GM21737 (cell line): ENCODE data around the gene TMC2.
A peak's percentile ranks its signal among the peaks of the same experiment; 100 is the strongest.
"Not testable (repeated sequence)": the region's sequence is repeated elsewhere in the genome, so short reads cannot be mapped to it uniquely, and the experiment has no call there.

Source experiments
- ATAC-seq: cut with Tn5 transposase; IDR thresholded peaks from one replicate; pipeline ENCODE4 v1.9.1; 2021; ENCODE audit warnings: mild to moderate bottlenecking, moderate library complexity; ENCODE audit not compliant: unreplicated experiment

Gene TMC2

DNA sequence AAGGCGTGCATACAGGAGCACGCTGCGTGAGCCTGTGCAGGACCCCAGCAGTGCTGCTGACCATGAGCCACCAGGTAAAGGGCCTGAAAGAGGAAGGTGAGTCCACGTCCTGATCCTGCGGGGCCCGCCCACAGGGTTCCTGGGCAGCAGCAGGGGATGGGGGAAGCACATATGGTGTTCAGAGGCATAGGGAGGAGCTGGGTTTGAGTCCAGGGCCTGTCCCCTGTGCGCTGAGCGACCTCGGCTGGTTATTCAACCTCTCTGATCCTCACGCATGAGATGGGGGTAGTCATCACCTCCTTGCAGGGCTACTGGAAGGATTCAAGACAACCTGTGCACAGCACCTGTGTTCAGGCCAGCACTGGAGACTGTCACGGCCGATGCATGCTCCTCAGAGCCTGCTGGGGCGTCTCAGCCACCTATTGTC lies at the start of gene TMC2:
TSS of gene TMC2 (plus strand) at position 14 of the 427 bp plus-strand sequence. CDS start at position 63, 49 bp downstream.
- ATAC-seq, result no peak

- not testable (repeated sequence) for ATAC-seq
Observed at GRCh38 chr20:2502808-2503384, 33.5 kb upstream of the TMC2 start.

DNA sequence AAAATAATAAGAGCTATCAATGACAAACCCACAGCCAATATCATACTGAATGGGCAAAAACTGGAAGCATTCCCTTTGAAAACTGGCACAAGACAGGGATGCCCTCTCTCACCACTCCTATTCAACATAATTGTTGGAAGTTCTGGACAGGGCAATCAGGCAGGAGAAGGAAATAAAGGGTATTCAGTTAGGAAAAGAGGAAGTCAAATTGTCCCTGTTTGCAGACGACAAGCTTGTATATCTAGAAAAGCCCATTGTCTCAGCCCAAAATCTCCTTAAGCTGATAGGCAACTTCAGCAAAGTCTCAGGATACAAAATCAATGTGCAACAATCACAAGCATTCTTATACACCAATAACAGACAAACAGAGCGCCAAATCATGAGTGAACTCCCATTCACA lies 31.6 kb upstream of the TMC2 start:
- not testable (repeated sequence) for ATAC-seq

GRCh38 chr20:2506426-2506825 lies 29.9 kb upstream of the TMC2 start:
- not testable (repeated sequence) for ATAC-seq

- no peak for ATAC-seq
Observed at GRCh38 chr20:2507464-2507863, 28.9 kb upstream of the TMC2 start.

DNA sequence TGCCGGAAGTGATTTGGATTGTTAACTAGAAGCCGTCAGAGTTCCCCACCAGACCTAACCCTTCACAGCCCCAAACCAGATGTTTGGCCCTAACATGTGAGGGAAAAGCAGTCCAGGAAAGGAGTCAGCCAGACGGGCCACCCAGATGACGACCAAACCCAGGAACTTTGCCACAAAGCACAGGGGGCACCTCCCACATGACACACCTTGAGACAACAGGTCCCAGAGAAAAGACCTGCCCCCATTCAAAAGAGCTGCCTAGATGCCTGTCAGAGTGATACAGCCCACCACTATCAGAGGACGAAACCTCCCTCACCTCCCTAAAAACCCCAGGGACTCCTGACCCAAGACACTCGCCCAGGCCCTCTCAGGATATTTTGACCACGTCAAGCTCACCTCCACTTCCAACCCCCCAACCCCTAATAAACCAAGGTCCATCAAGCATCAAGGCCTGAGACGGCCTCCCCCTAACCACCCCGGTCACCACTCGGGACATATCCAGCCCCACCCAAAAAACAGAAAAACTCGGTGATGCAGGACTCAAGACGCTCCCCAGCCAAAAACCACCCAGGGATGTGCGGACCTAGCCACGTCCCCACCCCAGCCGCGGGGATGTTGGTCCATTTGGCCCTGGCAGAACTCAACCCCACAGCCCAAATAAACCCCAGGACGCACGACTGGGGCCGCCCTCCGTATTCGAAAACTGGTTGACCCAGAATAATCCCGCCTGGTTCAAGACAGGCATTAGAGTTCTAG lies 28.3 kb upstream of the TMC2 start:
- no peak for ATAC-seq

DNA sequence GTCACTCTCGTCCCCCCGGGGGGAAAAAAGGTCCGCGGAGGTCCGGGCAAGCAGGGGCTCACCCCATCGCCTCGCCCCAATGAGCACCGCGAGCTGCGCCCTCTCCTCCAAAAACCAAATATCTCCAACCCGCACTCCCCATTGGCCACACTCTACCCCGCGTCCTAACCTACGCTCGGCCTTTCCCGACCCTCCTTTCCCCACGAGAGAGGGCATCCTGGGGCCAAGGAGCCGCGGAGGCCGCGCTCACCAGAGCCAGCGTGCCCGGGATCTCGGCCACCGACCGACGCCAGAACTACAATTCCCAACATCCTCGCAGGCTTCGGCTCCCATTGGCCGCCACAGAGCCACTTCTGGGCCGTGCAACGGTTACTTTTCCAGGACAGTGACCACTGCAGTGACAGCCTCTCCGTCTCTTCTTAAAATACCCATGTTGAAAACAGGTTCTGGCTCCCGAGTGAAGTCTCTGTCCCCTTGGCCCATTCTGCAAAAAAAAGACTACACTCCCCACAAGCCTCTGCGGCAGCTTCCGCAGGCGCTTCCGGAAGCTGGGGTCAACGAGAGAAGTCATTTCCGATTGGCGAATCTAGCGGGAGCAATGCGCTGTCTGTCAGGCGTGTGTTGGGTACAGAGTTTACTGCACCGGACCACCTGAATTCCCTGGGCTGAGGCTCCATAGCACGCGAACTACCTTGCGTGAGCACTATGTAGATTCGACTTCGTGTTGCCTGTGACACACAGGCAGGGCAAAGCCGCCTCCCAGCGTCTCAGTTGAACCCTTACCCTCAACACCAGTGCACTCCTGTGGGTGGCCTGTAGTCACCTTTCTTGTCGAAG lies 27.5 kb upstream of the TMC2 start, which contains the start of gene ZNF343:
TSS of gene ZNF343 (minus strand) at position 285 of the 837 bp plus-strand sequence. CDS start 15,020 bp downstream, outside the sequence.
- peak; percentile 94 for ATAC-seq

DNA sequence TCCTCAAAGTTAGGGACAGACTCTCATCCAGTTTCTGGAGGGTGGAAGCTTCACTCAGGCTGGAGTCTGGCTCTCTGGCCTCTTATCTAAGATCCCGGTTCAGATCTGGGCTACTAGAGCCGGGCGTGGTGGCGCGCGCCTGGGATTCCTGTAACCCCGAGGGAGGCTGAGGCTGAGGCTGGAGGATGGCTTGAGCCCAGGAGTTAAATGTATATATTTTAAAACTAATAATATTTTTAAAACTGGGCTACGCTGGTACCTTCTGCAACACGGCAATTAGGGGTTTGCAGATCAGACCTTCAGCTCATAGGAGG lies 26.9 kb upstream of the TMC2 start:
- no peak for ATAC-seq

GRCh38 chr20:2509794-2510193 lies 26.6 kb upstream of the TMC2 start:
- ATAC-seq, result no peak

DNA sequence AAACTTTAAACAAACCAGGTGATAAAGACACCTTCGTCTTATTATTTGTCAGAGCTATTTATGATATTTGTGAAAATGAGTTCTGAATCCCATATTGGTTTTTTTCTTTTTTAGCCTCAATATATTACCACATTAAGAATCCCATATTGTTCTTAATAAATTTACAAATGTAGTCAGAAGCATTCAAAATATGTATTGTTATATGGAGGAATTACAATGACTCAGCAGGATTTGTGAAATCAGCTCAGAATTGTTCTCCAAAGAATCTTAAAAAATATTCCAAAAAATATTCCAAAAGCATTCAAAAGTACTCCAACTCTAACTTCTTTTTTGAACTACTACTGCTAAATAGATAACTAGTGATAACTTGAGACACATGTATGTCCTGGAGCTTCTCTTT lies 21.2 kb upstream of the TMC2 start:
- no peak for ATAC-seq

DNA sequence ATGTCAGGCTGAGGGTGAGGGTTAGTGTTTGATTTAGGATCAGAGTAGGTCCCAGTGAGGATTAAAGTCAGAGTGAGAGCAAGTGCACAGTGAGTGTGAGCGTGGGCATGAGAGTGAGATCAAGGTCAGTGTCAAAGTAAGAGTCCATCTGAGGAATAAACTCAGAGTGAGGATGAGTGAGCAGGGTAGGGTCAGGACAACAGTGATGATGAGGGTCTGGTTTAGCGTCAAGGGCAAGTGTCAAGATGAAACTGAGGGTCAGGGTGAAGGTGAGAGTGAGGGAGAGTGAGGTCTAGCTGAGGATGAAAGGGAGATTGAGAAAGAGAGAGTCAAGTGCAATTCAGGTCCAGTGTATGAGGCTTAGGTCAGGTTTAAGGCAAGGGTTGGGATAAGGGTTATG lies 20.0 kb upstream of the TMC2 start:
- ATAC-seq, result no peak

- ATAC-seq, result no peak
Observed at GRCh38 chr20:2518096-2518495, 18.3 kb upstream of the TMC2 start.

DNA sequence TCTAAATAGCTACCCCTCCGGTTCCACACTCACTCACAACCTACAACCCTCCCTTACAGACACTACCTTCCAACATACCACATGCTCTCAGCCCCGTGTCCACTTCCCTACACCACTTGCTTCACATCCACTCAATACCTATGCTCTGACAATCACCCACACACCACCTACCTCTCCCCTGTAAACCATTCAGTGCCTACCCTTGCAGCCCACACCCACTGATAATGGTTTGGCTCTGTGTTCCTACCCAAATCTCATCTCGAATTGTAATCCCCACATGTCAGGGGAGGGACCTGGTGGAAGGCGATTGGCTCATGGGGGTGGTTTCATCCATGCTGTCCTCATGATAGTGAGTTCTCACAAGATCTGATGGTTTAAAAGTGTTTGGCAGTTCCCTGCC lies 17.8 kb upstream of the TMC2 start:
- ATAC-seq, result no peak

DNA sequence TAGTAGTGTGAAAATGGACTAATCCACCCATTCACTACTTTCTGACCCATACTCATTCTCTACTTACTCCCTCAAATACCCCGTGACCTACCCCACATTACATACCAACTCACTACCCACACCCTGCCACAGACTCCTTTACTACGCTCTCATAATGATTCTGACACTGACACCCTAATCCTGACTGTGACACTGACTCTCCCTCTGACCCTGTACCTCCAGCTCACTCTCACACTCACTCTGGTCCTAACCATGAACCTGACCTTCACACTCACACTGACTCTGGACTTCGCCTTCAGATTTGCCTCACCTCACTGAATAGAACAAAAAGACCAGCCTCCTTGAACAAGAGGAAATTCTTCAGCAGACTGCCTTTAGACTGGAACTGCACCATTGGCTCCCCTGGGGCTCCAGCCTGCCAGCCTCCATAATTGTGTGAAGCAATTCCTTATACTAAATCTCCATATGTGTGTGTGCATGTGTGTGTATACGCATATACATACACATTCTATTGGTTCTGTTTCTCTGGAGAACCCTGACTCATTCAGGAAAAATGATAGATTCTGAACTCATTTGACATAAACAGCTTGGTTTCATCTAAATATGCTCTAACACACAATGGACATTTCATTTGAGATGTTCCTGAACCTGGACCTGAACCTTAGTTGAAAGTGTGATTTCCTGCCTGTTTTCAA lies 17.1 kb upstream of the TMC2 start:
- no peak for ATAC-seq

- ATAC-seq, result no peak
Observed at GRCh38 chr20:2520617-2521016, 15.8 kb upstream of the TMC2 start.

DNA sequence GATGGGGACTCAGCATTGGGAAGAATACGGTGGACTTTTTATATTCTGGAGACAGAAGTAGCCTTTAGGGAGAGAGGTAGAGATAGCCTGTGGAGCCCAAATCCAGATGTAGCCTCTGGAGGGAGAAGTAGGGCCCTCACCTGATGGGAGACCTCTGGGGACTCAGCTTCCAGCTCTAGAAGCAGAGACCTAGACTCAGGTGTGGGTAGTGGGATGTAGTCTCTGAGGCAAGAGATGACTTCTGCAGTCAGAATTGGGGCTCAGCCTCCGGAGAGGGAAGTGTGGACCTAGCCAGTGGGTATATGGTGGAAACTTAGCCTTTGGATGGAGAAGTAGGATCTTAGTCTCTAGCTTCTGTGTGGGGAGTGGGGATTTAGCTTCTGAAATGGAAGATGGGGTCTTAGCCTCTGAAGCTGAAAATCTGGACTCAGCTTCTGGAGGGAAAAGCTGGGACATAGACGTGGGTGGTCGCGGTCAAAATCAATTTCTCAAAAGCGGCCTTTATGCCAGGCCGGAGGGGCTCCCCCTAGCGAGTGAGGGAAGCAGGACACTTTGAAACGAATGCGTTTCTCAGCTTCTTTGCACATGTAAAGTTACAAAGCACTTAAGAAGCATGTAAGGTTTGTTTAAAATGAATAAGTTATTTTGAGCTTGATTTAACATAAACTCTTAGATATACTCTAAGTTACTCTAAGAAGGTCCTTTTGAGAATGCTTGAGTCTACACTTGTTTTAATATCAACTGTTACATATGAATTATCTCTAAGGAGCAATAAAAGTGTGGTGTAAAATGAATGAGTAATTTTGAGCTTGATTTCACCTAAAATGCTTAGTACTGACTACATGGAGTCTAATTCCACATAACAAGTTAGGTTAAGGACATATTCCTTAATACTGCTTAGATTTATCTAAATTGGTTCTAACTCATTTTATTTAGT lies 14.7 kb upstream of the TMC2 start:
- ATAC-seq, result no peak

GRCh38 chr20:2522826-2523429 lies 13.4 kb upstream of the TMC2 start:
- ATAC-seq, result not testable (repeated sequence)

- ATAC-seq, result peak; percentile 76
Observed at GRCh38 chr20:2523919-2524708, 12.3 kb upstream of the TMC2 start.
